ENCODE measurements around the gene GRK5.

DNA sequence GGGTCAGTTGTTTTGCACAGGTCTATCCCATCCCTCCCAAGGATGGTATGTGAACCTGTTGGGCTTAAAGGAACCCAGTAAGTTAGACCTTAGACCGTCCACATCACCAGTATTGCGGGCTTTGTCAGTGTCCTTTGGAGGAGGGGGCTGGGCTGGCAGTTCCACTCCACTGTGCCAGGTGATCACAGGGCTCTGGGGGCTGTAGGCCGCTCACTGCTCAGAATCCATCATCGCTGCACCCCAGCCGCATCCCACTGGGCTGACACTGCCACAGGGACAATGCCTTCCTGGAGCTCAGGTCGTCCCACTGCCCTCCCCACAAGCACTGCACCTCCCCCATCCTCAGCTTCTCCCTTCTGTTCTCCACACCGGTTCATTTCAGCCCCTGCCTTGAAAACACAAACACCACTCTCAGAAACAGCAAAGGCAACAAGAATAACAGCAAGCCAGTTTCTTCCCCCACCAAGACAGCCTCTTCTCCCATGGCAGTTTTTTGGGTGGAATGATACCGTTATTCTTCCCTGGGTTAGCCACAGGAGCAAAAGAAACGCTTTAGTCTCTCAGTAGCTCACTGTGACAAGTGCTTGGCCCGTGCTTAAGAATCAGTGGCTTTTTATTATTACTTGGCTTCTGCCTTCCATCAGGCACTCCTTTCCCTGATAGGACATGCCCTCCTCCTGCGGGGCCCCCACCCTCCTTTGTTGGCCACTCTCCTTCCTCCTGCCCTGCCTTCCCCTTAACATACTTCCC, 111.2 kb downstream of the GRK5 start:
- TF ChIP-seq, protein P1, sequence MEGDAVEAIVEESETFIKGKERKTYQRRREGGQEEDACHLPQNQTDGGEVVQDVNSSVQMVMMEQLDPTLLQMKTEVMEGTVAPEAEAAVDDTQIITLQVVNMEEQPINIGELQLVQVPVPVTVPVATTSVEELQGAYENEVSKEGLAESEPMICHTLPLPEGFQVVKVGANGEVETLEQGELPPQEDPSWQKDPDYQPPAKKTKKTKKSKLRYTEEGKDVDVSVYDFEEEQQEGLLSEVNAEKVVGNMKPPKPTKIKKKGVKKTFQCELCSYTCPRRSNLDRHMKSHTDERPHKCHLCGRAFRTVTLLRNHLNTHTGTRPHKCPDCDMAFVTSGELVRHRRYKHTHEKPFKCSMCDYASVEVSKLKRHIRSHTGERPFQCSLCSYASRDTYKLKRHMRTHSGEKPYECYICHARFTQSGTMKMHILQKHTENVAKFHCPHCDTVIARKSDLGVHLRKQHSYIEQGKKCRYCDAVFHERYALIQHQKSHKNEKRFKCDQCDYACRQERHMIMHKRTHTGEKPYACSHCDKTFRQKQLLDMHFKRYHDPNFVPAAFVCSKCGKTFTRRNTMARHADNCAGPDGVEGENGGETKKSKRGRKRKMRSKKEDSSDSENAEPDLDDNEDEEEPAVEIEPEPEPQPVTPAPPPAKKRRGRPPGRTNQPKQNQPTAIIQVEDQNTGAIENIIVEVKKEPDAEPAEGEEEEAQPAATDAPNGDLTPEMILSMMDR (IDR thresholded peaks at IDR 0.05) = no peak
- TF ChIP-seq EZH2 (IDR thresholded peaks at IDR 0.05) = no peak
- no peak for TF ChIP-seq EZH2phosphoT487 (IDR thresholded peaks at IDR 0.05)
